HG03025 (cell line): Measurements from ENCODE around the gene SRSF9.

Source experiments
- ATAC-seq: cut with Tn5 transposase; IDR thresholded peaks from one replicate; pipeline ENCODE4 v1.9.1; 2021; ENCODE audit warnings: mild to moderate bottlenecking, moderate library complexity; ENCODE audit not compliant: unreplicated experiment, low FRiP score

Gene SRSF9

DNA sequence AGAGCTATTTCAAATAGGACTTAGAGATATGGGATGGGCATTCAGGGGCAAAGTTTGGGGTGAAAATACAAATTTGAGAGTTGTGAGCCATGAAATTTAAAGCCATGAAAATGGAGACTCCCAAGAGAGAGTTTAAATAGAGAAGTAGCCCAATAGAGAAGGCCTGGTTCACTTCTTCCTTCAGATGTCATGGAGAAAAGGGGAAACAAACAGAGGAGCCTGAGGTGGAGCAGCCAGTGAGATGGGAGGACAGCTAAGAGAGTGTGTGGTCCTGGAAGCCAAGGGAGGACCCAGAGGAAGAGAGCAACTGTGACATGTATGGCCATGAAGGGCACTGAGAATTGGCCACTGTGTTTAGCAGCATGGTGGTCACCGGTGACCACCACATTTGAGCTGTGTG, 14.1 kb upstream of the SRSF9 start:
- ATAC-seq, result no peak

DNA sequence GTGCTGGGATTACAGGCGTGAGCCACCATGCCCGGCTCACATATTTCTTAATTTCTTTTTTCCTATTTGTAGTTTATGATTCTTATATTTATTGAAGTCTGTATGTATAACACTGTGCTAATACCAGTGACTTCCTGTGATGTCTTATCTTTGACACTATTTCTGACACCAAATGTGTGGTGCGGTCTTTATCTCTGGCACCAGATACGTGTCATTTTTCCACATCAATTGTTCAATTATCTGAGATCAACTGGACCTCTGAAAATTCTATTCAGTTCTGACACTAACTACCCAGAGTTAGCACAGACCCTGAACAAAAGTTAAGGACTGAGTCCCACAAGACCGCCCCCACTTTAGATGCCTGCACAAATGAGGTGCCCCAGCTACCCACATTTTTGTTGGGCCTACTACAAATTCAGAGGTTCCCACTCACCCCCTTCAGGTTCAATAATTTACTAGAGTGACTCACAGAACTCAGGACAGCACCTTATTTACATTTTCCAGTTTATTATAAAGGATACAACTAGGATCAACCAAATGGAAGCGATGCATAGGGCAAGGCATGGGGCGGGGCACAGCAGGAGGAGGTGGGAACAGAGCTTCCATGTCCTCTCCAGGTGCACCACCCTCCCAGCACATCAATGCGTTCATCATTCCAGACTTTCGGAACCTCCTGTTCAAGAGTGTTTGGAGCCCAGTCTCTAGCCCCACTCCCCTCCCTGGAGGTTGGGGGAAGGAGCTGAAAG, 11.6 kb upstream of the SRSF9 start:
- no peak for ATAC-seq

DNA sequence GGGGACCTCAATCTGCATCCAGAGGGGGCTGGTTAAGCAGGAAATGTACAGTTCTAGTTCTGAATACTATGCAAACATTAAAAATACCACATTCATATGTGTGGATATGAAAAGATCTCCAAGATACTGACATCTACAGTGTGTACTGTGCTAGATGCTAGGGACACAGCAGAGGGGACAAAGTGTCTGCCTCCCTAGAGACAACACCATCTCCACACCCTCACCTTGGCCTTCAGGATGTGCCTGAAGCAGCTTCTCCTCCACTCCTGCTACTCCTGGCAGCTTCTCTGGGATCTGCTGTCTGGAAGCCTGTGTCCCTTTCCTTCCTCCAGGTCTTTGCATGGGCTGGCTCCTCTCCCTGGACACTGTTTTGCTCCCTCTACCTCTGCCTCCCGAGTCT, 10.7 kb upstream of the SRSF9 start:
- ATAC-seq, result no peak

DNA sequence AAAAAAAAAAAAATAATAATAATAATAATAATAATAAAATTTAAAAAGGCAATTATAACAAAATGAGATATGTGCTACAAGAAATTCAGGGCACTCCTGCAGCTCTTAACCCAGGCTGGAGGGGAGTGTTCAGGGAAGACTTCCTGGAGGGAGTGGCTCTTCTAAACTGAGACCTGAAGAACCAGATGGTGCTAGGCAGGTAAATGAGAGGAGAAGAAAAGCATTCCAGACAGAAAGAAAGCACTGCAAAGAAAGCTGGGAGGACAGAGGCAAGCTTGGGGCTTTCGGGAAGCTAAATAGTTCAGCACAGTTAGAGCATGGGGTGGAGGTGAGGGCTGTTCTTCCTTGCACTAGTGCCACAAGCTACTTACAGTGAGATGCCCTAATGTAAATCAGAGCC, 9.9 kb upstream of the SRSF9 start:
- no peak for ATAC-seq

DNA sequence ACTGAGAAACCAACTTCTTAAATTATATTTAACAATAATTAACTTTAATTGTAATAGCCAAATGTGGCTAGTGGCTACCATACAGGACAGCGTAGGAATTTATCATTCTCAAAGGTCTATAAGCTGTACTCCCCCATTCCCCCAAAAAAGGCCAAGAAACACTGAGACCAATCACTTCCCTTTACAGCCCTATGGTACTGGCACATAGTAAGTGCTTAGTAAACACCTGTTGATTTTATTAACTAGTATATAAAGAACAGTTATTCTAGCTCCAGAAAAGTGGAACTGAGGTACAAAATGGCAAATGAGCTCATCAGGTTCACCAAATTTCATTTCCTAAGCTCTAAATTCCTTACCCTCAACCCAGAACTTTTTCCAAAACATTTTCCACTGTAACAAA, 6.1 kb upstream of the SRSF9 start:
- ATAC-seq, result no peak

DNA sequence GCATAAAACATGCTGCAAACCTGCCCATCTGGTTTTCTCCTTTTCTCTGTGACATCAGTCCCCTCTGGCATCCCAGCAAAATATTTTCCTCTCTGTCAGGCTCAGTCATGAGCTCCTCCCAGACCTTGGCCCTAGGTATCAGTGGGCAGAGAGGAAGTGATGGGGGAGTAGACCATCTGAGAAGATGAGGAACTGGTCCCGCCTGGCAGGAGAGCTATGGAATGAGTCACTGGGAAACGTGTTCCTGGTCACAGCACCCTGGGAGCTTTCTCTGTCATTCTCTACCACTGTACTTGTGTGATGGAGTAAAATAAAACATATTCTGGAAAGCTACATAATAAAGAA, 5.0 kb upstream of the SRSF9 start:
- no peak for ATAC-seq

DNA sequence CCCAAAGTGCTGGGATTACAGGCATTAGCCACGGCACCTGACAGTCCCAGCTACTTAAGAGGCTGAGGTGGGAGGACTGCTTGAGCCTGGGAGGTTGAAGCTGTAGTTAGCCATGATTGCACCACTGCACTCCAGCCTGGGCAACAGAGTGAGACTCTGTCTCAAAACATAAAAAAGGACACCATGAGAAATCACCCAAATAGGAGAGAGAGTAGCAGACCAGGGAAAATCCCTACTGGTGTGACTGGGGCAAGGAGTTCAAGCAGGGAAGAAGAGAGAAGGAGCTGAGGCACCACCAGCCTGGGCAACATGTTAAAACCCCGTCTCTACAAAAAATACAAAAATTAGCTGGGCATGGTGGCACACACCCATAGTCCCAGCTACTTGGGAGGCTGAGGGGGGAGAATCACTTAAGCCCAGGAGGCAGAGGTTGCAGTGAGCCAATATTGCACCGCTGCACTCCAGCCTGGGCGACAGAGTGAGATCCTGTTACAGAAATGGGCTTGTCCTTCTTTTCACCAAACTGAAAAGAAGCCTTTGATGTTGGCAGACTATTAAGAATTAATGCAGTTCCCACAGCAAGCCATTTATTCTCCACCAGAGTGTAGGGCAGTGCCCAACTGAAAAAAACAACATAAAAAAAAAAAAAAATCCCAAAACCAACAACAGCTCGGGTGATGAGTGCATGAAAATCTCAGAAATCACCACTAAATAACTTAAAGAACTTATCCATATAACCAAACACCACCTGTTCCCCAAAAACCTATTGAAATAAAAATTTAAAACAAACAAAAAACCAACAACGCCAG, 4.5 kb upstream of the SRSF9 start:
- no peak for ATAC-seq

DNA sequence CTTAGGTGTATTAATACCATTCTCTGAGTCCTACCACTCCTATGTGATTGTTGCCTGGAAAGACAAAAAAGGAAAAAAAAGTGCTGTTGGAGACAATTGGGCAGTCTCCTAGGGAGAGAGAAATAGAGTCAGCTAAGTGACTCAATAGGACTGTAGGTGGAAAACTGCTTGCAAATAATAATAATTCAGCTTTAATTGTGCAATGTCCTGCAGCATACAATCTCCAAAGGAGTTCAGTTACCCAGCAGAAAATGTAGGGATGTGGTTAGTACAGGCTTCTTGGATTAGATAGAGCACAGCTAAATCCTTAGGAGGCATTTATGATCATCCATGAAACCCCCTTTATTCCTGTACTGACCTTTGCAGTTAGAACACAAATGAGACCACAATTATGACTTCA, 3.0 kb upstream of the SRSF9 start:
- ATAC-seq, result no peak

DNA sequence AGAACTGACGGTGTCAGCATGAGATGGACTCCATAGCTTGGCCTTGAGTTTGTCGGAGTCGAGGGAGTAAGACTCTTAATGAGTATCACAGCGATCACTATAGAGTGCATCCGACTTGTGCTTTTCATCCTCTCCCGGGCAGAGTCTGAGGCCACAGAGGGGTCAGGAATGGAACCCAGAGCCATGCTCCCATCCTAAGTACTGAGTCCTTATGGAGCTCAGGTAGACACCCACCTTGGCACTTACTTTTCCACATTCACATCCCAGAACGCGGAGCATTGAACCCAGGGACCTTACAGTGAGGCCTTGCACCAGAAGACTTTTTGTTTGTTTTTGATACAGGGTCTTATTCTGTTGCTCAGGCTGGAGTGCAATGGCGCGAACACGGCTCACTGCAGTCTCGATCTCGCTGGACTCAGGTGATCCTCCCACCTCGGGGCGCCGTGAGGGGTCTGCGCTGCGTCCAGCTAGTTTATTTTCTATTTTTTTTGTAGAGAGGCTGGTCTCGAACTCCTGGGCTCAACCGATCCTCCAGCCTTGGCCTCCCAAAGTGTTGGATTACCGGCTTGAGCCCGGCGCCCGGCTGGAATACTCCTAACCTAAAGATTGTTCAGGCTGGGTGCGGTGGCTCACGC, 719 bp upstream of the SRSF9 start:
- peak; percentile 3 for ATAC-seq

DNA sequence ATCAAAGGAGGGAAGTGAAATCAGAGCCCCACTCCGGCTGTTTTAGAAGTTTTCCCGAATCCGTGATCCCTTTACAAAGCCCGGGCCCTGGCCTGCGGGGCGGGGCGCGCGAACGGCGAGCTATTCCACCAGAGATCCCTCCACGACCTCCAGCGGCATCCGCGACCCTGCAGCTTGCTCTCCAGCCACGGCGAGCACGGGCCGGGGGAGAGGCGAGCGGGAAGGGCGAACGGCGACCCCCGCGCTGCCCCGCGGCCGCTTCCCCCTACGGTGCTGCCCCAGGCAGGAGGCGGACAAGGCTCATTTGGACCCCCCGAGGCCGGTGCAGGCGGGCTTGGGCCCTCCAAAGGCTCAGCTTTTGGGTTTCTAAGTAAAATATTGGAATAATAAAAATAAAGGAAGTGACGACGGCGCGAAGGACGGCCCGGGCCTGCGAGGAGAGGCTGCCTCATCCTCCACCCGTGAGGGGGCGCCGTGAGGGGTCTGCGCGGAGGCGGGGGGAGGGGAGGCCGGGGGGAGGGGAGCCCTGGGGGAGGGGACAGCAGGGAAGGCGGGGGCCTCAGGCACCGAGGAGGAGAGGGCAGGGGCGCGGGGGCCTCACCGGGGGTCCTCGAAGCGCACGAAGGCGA, 613 bp downstream of the SRSF9 start:
- ATAC-seq, result peak; percentile 28

DNA sequence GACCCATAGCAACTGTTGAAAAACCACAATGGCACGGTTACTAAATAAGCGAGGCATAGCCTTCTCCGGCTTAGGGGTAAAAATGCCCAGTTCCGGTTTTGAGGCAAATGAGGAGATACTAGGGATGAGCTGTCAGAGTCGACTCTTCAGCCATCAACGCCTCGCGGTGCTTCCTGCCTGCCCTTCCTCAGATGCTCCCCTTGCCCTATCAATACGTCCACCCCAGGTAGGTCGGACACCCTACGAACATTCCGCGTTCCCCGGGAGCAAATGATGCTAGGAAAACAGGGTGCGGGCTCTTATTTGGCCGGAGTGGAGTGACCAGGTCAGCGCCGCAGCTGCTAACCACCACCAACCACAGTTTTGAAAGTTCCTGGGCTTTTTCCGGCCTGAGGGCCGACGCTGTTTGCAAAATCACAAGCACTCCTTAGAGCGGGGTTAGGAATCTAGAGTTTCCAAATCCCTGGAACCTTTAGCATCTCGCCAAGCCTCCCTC, 1.2 kb downstream of the SRSF9 start:
- no peak for ATAC-seq

DNA sequence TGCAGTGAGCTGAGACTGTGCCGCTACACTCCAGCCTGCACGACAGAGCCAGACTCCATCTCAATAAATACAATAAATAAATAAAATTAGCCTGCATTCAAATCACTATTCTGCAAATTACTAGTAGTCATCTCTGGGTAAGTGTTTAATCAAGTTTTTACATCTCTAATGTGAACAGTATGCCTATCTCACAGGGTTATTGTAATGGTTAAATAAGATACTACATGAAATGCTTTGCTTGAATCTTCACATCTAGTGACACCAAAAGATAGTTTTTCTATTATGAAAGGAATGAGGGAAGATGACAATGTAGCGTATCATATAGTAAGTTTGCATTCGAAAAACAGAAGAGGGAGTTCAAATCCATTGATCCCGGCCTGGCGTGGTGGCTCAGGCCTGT, 2.1 kb downstream of the SRSF9 start:
- ATAC-seq, result no peak

DNA sequence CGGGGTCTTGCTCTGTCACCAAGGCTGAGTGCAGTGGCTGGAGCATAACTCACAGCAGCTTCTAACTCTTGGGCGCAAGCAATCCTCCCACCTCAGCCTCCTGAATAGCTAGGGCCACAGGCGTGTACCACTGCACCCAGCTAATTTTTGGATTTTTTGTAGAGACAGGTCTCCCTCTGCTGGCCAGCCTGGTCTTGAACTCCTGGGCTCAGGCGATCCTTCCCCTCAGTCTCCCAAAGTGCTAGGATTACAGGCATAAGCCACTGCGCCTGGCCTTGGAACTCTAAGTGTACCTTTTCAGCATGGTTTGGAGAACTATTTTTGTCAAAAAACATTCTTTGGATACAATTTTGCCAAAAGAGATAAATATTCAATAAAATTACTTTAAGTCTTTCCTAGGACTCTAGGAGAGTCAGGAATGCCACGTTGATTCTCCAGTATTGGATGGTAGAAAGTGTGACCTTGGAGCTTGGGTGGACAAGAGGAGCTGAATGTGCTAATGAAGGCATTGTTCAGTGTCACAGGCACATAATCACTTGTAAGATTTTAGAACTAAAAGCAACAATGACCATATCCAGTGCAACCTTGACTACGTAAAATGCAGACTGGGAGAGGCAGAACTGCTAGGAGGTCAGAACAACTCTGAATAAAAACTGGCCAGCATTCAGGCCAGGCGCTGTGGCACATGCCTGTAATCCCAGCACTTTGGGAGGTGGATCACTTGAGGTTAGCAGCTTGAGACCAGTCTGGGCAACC, 2.8 kb downstream of the SRSF9 start:
- ATAC-seq, result no peak

DNA sequence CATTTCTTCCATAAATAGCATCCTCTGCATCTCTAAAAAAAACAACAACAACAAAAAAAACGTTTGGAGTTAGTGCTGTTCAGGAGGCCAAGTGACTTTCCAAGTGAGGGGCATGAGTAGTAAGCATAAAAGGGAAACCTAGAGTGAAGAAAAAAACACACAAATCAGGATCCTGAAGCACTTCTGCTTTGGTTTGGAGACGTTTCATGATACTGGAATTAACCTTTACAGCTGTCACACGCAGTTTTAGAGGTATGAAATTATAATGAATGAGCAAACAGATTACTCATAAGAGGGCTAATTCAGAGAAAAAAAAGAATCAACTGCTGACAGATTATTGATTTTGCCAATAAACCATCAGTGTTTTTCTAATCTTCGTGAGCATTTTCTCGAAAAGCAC, 3.8 kb downstream of the SRSF9 start:
- no peak for ATAC-seq

DNA sequence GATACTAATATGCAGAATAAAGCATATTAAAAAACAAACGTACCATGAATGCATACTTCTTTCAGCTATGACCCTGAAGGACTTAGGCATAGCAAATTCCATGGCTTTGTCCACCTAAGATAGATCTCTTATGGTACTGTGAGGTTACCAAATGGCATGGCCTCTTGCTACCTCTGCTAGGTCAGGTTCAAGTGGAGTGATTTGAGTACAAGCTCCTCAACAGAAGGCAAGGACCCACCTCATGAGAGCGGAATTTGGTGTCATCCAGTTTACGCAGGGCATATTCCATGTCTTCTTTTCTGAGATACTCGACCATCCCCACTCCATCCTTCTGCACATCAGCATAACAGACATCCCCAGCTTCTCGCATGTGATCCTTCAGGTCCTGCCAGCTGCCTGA, 5.8 kb downstream of the SRSF9 start:
- ATAC-seq, result no peak

DNA sequence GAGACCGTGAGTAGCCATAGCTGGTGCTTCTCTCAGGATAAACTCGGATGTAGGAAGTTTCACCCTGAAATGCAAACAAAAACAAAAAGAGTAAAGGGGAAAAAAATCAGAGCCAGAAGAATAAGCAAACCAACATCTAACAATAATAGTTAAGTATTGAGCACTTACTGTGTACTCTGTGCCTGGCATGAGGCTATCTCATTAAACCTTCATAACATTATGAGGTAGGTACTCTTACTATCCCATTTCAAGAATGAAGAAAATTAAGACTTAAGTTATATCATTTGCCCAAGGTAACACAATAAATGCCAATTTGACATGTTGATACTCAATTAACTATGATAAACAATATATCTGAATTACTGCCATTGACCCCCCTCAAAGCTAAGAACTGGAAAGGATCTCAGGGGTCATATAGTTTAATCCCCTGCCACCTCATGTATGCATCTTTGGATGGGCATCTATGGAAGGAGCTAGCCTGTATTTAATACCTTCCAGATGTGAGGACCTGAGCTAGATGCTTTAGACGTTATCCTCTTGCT, 7.4 kb downstream of the SRSF9 start:
- no peak for ATAC-seq

DNA sequence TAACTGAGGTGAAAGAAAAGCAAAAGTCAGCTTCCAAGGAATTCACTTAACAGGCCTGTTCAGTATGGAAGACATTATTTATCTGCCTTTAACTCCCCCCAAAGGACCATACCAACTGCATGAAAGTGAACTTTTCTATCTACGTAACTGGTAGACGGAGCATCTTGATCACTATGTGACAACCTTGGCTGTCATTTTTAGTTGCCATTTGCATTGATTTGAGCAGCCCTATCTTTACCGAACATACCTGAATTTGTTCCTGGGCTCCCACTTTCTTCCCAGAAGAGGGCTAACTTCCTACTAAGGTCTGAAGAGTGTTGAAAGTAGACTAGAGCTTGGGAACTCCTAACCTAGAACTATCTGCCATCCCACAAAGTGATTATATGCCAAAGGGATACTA, 9.4 kb downstream of the SRSF9 start:
- no peak for ATAC-seq

DNA sequence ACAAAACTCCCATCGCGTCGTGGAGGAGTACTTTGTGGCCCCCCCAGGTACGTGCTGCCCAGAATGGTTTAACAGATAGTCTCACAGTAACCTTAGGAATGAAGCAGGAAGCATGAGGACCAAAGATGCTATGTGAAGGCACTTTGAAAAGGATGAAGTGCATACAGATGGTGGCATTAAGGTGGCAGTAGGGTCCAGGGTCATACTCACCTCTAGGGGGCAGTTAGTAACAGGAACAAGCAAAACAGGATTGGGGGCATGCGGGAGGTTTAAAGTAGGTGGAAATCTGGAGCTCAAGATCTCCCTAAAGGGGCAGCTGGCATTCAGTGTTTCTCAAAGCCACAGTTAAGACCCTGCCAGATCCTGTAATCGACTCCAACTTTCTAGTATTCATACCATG, 12.4 kb downstream of the SRSF9 start:
- ATAC-seq, result no peak

DNA sequence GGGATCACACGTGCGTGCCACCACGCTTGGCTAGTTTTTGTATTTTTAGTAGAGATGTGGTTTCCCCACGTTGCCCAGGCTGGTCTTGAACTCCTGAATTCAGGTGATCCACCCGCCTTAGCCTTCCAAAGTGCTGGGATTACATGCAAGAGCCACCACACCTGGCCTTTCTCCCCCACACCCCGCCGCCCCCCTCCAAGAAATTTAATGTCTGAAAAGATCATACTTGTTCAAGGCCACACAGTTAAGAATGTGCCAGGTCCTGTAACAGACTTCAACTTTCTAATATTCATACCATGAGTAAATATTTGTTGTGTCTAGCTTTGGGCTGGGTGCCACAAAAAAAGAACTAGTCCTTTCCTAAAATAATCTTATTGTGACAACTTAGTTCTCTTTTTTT, 14.2 kb downstream of the SRSF9 start:
- no peak for ATAC-seq

DNA sequence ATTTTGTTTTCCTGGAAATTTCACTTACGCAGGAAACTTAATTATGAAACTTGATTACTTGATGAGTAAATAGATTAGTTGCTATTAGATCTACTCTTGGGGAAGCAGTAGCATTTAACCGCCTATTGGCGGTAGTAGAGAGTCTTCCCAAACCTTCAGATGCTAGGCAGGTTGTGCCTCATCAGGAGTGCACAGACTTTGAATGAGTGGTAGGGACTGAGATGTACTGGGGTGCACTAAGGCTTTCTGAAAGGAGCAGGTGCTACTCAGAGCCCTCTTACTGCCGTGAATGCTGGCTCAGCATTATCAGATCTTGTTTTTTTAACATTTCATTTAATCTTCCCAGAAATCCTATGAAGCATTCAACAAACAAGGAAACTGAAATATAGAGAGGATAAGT, 15.6 kb downstream of the SRSF9 start:
- ATAC-seq, result no peak
